Measurements from ENCODE around the gene PDLIM3. TPM values are rescaled to one million over a fixed set of nuclear protein-coding genes. Genes with fewer than 3 reads are reported as not detected.

The PDLIM3 gene
- total and polyA plus RNA-seq, 3 donors from 2014 or later, result 29.8 to 66.4 (median 41.6) TPM

Other genes starting within 250 kb of the PDLIM3 start
- gene LRP2BP, start 139.6 kb downstream of the PDLIM3 start, total RNA-seq, result 10 to 100 TPM in 1 of 2 donors, 1 to 10 TPM in 1; 7.5 to 11.9 TPM
- gene LRP2BP, start 139.6 kb downstream of the PDLIM3 start, polyA plus RNA-seq (ENCODE audit: insufficient read depth, low read depth, low replicate concordance), result 49.5 TPM
- 10 to 100 TPM; 12.7 to 23.7 TPM for gene ANKRD37, start 138.7 kb downstream of the PDLIM3 start, total RNA-seq
- 19.6 TPM for gene ANKRD37, start 138.7 kb downstream of the PDLIM3 start, polyA plus RNA-seq (ENCODE audit: insufficient read depth, low read depth, low replicate concordance)
- gene UFSP2, start 109.5 kb downstream of the PDLIM3 start, total RNA-seq, result 10 to 100 TPM; 64.1 to 73.0 TPM
- gene UFSP2, start 109.5 kb downstream of the PDLIM3 start, polyA plus RNA-seq (ENCODE audit: insufficient read depth, low read depth, low replicate concordance), result 71.3 TPM
- 10 to 100 TPM; 39.1 to 78.1 TPM for gene CCDC110, start 63.8 kb downstream of the PDLIM3 start, total RNA-seq
- gene CCDC110, start 63.8 kb downstream of the PDLIM3 start, polyA plus RNA-seq (ENCODE audit: insufficient read depth, low read depth, low replicate concordance), result 28.1 TPM

Data from testis (tissue), 3 donors.